Fibroblast of lung (primary cell): ENCODE data around the gene PARP12.

ENCODE experiments used
- CTCF ChIP-seq, 2 donors: IDR thresholded peaks in 1 of 2; conservative IDR thresholded peaks in 1 of 2; 1 replicate in 1 of 2; 2 replicates in 1 of 2; pipeline ENCODE4 v1.5.1; 2011 to 2012; ENCODE audit warnings: low read length in 2 of 2, control low read depth in 1 of 2, inconsistent platforms in 1 of 2, low read depth in 1 of 2, mild to moderate bottlenecking in 1 of 2
- EZH2 ChIP-seq: IDR thresholded peaks from 2 replicates; pipeline ENCODE4 v1.5.1; 2012; ENCODE audit warnings: low read length, control low read depth, mild to moderate bottlenecking; ENCODE audit errors: missing control alignments

GRCh38 chr7:140042386-140042670 is 20.4 kb downstream of the PARP12 start:
- no peak for TF ChIP-seq CTCF (conservative IDR thresholded peaks at IDR 0.05 in 1 of 2, IDR thresholded peaks at IDR 0.05 in 1 of 2; ENCODE audit: low read depth in 1 of 2, low read length in 2 of 2)
- no peak for TF ChIP-seq EZH2
